Renal cortex interstitium (tissue), 11 donors: ENCODE results near the gene TCEAL8. TPM values are rescaled to one million over a fixed set of nuclear protein-coding genes. Genes with fewer than 3 reads are reported as not detected.
"Not testable (repeated sequence)": the region's sequence is repeated elsewhere in the genome, so short reads cannot be mapped to it uniquely, and the experiment has no call there.

ENCODE experiments used
- DNase-seq, 11 donors: peaks; one replicate each; pipeline ENCODE4 v3.0.0-alpha.2; 2013; ENCODE audit warnings: low read depth in 9 of 11, low spot score in 4 of 11; ENCODE audit errors: extremely low read depth in 1 of 11
- polyA plus RNA-seq, 3 donors: library from polyadenylated mRNA; unstranded; fragments of 120-200 nt; gene quantifications; one replicate each; pipeline ENCODE4 v1.2.1, GENCODE V29; 2013; ENCODE audit not compliant: insufficient read length in 3 of 3

TCEAL8 gene
- polyA plus RNA-seq, 3 donors: 132 to 165 (median 145) TPM

DNA sequence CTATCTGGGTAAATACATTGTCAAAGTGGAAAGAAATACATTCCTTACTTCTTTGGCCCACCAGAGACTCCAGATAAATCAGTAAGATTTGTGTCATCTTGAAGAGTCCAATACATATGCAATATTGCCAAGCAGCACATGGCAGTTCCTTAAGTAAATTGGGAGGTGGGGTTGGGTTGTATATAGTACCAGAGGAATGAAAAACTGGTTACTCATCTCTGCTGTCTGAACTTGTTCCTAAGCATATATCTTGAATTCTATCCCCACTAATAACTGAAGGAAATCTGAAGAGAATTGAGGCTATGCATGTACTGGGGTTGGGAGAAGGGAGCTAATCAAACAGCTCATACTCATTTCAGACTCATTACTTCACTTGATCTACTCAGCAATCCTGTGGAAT, 14.8 kb downstream of the TCEAL8 start:
- no peak for DNase-seq

DNA sequence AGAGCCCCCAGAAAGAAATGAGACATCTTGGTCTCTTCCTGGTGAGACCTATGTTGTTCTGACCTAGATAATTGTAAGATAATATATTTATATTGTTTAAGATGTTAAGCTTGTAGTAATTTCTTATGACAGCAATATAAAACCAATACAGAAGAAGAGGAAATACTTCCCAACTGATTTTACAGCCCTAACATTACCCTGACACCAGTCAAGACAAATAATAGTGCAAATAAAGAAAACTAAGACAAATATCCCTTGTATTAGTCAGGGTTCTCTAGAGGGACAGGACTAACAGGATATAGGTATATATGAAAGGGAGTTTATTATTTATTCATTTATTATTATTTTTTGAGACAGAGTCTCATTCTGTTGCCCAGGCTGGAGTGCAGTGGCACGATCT, 18.7 kb downstream of the TCEAL8 start:
- no peak for DNase-seq

DNA sequence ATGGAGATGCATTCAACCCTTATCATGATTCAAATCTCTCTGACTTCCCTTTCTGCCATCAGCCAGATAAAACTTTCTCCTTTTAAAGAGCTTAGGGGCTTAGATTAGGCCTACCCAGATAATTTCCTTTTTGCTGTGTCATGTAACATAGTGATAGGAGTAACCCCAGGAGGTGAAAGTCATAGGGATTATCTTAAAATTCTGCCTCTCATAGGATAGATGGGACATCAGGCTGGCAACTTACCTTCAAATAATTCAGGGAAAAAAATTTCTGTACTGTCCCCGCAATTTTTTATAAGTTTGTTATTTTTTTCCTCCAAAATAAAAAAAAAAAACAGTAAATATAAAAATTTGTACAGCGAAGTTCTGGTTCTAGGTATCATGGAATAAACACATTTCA, 19.3 kb downstream of the TCEAL8 start:
- not testable (repeated sequence) for DNase-seq

DNA sequence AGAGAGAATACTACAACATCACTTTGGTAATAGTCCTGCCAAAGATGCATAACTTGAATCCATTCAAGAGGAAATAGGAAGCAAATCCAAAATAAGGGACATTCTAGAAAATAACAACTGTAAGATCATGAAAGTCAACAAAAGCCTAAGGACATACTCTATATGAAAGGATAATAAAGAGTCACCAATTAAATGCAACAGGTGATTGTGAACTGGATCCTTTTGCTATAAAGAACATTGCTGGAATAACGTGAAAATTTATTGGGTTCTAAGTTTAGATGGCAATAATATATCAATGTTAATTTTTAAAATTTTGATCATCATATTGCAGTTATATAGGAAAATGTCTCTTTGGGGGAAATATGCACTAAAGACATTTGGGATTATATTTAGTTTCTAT, 20.1 kb downstream of the TCEAL8 start:
- no peak for DNase-seq

DNA sequence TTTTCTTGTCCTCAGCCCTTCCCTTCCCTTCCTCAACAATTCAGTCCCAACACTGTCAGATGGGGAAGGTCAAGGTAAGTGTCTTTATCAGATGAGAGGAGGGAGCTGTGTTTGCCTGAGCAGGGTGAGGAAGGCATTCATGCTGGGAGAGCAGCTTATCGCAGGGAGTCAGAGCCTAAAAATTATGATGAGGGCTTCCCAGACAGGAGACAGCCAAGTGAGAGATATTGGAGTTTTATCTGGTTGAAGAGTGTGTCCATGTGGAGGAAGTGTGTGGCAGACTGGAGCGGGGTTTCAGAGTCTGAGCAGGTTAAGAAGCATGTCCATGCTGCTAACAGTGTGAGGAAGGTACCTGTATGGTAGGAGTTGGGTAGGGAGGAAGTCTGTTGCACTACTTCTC, 21.7 kb downstream of the TCEAL8 start:
- DNase-seq: no peak

DNA sequence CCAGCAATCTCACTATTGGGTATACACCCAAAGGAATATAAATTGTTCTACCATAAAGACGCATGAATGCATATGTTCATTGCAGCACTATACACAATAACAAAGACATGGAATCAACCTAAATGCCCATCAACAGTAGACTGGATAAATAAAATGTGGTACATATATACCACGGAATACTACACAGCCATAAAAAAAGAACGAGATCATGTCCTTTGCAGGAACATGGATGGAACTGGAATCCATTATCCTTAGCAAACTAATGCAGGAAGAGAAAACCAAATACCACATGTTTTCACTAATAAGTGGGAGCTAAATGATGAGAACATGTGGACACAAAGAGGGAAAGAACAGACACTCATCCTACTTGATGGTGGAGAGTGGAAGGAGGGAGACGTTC, 29.0 kb downstream of the TCEAL8 start:
- not testable (repeated sequence) for DNase-seq

DNA sequence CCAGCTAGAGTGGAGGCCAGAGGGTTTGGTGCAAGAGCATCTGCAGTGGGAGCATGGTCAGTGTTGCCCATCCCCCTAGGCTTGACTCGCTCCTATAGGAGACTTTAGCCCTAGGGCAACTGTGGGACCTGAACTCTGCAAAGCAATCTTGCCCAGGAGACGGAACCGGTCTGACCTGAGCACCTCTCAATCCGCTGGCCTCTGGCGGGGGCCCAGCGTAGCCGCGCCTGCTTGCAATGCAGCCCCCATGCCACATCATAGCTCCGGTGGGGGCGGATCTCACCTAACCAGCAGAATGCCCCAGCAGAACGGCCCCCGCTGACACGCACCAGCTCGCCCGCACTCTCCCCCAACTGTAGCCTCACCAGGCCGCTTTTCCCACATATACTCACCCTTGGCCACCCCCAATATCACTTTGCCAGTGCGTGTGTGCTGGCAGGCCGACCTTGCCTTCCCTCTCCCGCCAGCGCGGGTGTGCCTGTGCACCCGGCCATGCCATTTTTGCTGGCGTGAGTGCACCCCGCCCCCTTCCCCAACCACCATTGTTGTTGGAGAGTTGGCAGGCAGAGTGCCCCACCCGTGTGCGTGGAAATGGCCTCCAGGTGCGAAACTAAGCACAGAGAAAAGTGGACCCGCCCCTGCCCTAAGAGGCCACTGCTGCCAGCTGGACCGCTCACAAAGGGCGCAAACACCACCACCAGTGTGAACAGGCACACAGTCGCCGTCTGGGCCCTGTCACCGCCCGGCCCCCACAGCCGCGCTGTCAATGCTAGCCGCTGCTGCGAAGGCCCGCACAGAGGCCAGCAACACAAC, 34.2 kb downstream of the TCEAL8 start:
- peak in 1 of 11 donors; percentile 9 for DNase-seq

DNA sequence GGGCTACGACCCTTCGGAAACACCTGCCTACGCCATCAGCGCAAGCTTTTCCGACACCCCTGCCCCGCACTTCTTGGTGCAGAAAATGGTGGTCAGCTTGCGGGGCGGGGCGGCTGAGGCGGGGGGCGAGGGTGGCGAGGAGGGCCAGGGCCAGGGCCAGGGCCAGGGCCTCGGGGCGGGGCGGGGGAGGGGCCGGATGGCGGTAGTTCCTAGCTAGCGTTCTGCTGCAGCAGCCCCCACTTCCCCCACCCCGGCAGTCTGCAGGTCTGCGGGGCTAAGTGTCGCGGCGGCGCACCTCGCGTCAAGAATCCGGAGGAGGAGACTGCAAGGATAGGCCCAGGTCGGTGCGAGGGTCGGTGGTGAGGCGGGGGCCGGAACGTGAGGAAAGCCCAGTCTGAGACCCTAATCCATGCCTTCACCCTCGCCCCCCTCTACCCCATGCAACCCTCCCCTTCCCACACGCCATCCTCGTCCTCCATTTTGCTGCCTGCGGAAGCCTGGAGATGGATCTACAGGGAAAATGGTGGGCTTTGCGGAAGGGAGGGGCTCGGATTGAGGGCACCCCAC, 39.4 kb downstream of the TCEAL8 start:
- DNase-seq: peak in 8 of 11 donors; percentile 9 to 36 (median 30)

DNA sequence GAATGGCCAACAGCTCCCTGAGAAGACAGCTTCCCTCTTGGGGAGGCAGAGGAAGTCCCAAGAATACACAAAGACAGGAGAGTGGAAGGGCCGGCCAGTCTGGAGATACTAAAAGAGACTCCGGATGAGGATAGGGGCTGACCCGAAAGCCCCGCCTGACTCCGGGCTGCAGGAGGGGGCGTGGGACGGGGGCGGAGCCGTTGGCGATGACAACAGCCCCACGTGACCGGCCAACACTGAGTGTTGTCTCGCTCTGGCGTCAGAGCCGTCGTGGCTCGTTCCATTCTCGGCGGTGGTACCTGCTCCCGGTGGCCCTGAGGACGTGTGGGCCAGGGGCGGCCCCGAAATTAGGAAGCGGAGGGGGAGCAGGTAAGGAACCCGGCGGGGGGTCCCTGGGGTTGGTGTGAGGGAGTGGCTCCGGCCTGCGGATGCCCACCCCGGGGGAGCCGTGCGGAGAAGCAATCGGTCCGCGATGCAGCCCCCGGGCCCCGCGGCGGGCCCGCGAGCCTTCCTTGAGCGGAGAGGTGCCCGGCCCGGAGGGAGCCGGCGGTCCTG, 40.0 kb downstream of the TCEAL8 start, which contains the start of gene BEX4:
TSS of gene BEX4 (plus strand) at position 239 of the 555 bp plus-strand sequence. CDS start 1,046 bp downstream, outside the sequence.
- DNase-seq: peak in 10 of 11 donors; percentile 42 to 74 (median 68)

DNA sequence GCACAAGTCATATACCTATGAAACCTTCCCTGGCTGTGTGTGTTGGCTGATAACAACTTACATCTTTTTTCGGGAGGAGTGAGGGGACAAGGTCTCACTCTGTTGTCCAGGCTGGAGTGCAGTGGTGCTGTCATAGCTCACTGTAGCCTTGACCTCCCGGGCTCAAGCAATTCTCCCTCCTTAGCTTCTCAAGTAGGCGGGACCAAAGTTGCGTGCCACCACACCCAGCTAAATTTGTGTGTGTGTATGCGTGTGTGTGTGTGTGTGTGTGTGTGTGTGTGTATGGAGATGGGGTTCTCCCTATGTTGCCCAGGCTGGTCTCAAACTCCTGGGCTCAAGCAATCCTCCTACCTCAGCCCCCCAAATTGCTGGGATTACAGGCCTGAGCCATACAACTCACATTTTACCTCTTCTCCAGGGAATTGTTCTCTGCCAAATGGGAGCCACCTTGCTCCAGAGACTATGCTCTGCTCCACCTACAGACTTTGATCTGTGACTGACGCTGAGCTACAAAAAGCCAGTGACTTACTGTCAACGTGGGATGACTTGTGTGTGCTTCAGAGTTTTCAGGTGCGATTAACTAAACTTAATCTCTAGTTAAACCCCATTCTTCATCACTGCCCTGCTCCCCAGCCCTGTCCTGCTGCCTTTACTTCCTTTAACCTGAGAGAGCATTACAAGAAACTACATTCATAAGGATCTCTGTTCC, 42.1 kb downstream of the TCEAL8 start:
- no peak for DNase-seq

DNA sequence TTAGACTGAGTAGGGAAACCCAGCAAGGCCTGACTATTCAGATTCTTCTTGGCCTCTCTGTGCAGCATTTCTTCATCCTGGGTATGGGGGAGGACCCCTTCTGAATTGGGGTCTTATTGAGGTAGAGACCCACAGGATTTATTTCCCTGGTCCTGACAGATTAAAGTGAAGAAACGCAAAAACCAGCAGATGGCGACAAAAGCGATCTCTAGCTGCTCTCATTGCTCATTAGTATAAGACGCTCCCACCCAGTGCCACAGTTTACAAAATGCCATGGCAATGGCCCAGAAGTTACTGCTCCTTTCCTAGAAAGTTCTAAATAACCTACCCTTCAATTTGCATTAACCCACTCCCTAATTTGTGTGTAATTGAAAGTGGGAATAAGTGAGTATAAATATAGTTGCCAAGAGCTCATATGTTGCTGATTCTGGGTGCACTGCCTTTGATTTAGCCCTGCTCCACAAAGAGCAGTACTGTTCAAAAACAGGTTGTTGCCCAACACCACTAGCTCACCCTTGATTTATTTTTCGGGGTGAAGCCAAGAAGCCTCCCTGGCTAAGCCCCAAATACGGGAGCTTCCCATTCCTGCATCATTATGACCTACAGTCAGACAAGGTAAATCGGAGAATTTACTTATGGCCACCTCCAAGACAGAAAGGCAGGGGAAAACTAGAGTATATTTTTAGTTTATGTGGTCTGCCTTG, 43.8 kb downstream of the TCEAL8 start:
- DNase-seq: peak in 8 of 11 donors; percentile 26 to 66 (median 41)

DNA sequence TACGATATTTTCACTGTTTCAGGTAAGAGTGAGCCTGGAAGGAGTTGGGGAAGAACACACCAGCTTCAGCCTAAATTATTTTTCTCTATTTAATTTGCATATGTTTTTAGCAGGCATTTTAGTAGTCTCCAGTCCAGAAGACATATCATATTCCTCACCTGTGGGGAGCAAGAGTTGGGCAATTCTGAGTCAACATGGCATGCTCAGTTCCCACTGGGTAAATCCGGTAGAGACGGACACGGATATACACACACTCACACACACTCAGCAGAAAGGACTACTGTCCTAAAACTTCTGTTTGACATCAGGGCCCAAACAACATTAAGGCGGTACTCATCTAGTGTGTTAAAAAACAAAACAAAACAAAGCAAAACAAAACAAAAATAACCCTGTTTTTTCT, 44.9 kb downstream of the TCEAL8 start:
- DNase-seq: no peak

Other genes starting within 250 kb of the TCEAL8 start
- 10 to 100 TPM; 53.1 to 63.7 (median 57.1) TPM for gene BEX1, start 191.0 kb downstream of the TCEAL8 start, polyA plus RNA-seq
- gene NXF3, start 162.0 kb downstream of the TCEAL8 start, polyA plus RNA-seq: under 1 TPM in 2 of 3 donors, not detected in 1; 0.11 to 0.19 TPM
- gene BEX4, start 40.0 kb downstream of the TCEAL8 start, polyA plus RNA-seq: 100 to 1,000 TPM; 142 to 182 (median 155) TPM
- gene TCEAL5, start 21.6 kb upstream of the TCEAL8 start, polyA plus RNA-seq: 10 to 100 TPM; 12.0 to 17.8 (median 14.5) TPM
- gene BEX2, start 55.8 kb upstream of the TCEAL8 start, polyA plus RNA-seq: 10 to 100 TPM; 73.1 to 88.9 (median 78.9) TPM
- 10 to 100 TPM; 30.8 to 40.4 (median 37.8) TPM for gene TCEAL7, start 75.1 kb upstream of the TCEAL8 start, polyA plus RNA-seq
- gene TCEAL9, start 101.4 kb upstream of the TCEAL8 start, polyA plus RNA-seq: 100 to 1,000 TPM; 199 to 240 (median 213) TPM
- gene BEX3, start 121.4 kb upstream of the TCEAL8 start, polyA plus RNA-seq: 100 to 1,000 TPM; 475 to 590 (median 586) TPM